Hepatocyte (in vitro differentiated cells): ENCODE measurements around the gene NAMPT. TPM values are rescaled to one million over a fixed set of nuclear protein-coding genes. Genes with fewer than 3 reads are reported as not detected.

Source experiments
- DNase-seq: peaks from one replicate; pipeline ENCODE4 v3.0.0-alpha.2; 2016; ENCODE audit warnings: low spot score
- H2AFZ ChIP-seq: fragments of 200-600 bp; sonication (generic); 2 replicates; pipeline ENCODE4 v1.6.0; 2016; ENCODE audit warnings: antibody characterized with exemption, mild to moderate bottlenecking
- H3K27ac ChIP-seq: fragments of 200-600 bp; sonication (generic); 2 replicates; pipeline ENCODE4 v1.5.1; 2016; ENCODE audit warnings: mild to moderate bottlenecking
- H3K27me3 ChIP-seq: fragments of 200-600 bp; sonication (generic); 2 replicates; pipeline ENCODE4 v1.6.1; 2016
- H3K36me3 ChIP-seq: fragments of 200-600 bp; sonication (generic); replicated peaks from 2 replicates; pipeline ENCODE4 v1.5.1; 2016; ENCODE audit warnings: low read depth; ENCODE audit not compliant: insufficient read depth
- H3K4me1 ChIP-seq: fragments of 200-600 bp; sonication (generic); 2 replicates; pipeline ENCODE4 v1.5.1; 2016; ENCODE audit warnings: mild to moderate bottlenecking, moderate library complexity; ENCODE audit not compliant: insufficient read depth
- H3K4me2 ChIP-seq: fragments of 200-600 bp; sonication (generic); 2 replicates; pipeline ENCODE4 v1.6.0; 2016
- H3K4me3 ChIP-seq: fragments of 200-600 bp; sonication (generic); 2 replicates; pipeline ENCODE4 v1.5.1; 2016; ENCODE audit warnings: mild to moderate bottlenecking
- H3K79me2 ChIP-seq: fragments of 200-600 bp; sonication (generic); 2 replicates; pipeline ENCODE4 v1.6.0; 2017; ENCODE audit warnings: mild to moderate bottlenecking
- H3K9me2 ChIP-seq: fragments of 200-600 bp; sonication (generic); replicated peaks from 2 replicates; pipeline ENCODE4 v1.6.0; 2017; ENCODE audit warnings: mild to moderate bottlenecking; ENCODE audit not compliant: insufficient read depth
- H3K9me3 ChIP-seq: fragments of 200-600 bp; sonication (generic); 2 replicates; pipeline ENCODE4 v1.5.1; 2016; ENCODE audit warnings: low read depth, mild to moderate bottlenecking
- H4K20me1 ChIP-seq: fragments of 200-600 bp; sonication (generic); 2 replicates; pipeline ENCODE4 v1.6.0; 2016; ENCODE audit warnings: mild to moderate bottlenecking; ENCODE audit not compliant: insufficient read depth, poor library complexity, severe bottlenecking
- EZH2 ChIP-seq: fragments of 200-600 bp; sonication (generic); IDR thresholded peaks from 2 replicates; pipeline ENCODE4 v1.6.1; 2016; ENCODE audit warnings: antibody characterized with exemption, mild to moderate bottlenecking, borderline replicate concordance
- EZH2phosphoT487 ChIP-seq: fragments of 200-600 bp; sonication (generic); IDR thresholded peaks from one replicate; pipeline ENCODE4 v1.6.1; 2018; ENCODE audit warnings: antibody characterized with exemption, mild to moderate bottlenecking, low read depth, moderate library complexity; ENCODE audit not compliant: unreplicated experiment, severe bottlenecking
- WGBS: methylation state at CpG from one replicate; pipeline ENCODE4 v1.1.6; 2016; ENCODE audit warnings: low lambda C conversion rate; ENCODE audit errors: missing lambda C conversion rate; 5-methylcytosine and 5-hydroxymethylcytosine counted together
- polyA plus RNA-seq: library from polyadenylated mRNA; unstranded; fragments of >200 nt; fragmentation: Nextera tagmentation; extraction: Ambion mirVana; gene quantifications from 2 replicates; pipeline ENCODE4 v1.2.1, GENCODE V29; 2016
- total RNA-seq: library from RNA; depleted of rRNA; stranded (reverse); fragments of >200 nt; gene quantifications from 2 replicates; pipeline ENCODE4 v1.2.3, GENCODE V29; 2014
- TF ChIP-seq, protein P1 (sequence below): fragments of 200-600 bp; sonication (generic); IDR thresholded peaks from 2 replicates; pipeline ENCODE4 v1.5.1; 2016; ENCODE audit warnings: antibody characterized with exemption, mild to moderate bottlenecking; ENCODE audit not compliant: poor library complexity

The NAMPT gene
- total and polyA plus RNA-seq, 2 experiments from 2014 or later = 71.8 to 299 TPM

DNA sequence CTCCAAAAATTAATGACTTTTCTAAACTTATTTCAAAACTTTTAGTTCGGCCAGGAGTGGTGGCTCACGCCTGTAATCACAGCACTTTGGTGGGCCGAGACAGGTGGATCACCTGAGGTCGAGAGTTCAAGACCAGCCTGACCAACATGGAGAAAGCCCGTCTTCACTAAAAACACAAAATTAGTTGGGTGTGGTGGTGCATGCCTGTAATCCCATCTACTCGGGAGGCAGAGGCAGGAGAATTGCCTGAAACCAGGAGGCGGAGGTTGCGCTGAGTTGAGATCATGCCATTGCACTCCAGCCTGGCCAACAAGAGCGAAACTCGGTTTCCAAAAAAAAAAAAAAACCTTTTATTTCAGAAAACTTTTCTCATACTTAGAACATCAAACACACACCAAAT is 8.3 kb downstream of the NAMPT start:
- Histone ChIP-seq H2AFZ (no peak overlapping the region), H4K20me1 (peaks cover 46% of the 10 kb centered on the region), H3K27ac (no peak overlapping the region), H3K27me3 (no peaks in the 10 kb centered on the region), H3K4me1 (no peaks in the 10 kb centered on the region), H3K9me3 (no peaks in the 10 kb centered on the region), H3K4me2 (no peak overlapping the region), H3K4me3 (no peak overlapping the region), H3K36me3 (peaks cover 8% of the 10 kb centered on the region), H3K79me2 (peaks cover 78% of the 10 kb centered on the region), H3K9me2 (no peaks in the 10 kb centered on the region)
- 98% methylated on average over 10 of the region's 10 CpGs for WGBS
- no peak for DNase-seq
- TF ChIP-seq EZH2phosphoT487 (no peak), EZH2 (no peak)
- TF ChIP-seq, protein P1, sequence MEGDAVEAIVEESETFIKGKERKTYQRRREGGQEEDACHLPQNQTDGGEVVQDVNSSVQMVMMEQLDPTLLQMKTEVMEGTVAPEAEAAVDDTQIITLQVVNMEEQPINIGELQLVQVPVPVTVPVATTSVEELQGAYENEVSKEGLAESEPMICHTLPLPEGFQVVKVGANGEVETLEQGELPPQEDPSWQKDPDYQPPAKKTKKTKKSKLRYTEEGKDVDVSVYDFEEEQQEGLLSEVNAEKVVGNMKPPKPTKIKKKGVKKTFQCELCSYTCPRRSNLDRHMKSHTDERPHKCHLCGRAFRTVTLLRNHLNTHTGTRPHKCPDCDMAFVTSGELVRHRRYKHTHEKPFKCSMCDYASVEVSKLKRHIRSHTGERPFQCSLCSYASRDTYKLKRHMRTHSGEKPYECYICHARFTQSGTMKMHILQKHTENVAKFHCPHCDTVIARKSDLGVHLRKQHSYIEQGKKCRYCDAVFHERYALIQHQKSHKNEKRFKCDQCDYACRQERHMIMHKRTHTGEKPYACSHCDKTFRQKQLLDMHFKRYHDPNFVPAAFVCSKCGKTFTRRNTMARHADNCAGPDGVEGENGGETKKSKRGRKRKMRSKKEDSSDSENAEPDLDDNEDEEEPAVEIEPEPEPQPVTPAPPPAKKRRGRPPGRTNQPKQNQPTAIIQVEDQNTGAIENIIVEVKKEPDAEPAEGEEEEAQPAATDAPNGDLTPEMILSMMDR = no peak

DNA sequence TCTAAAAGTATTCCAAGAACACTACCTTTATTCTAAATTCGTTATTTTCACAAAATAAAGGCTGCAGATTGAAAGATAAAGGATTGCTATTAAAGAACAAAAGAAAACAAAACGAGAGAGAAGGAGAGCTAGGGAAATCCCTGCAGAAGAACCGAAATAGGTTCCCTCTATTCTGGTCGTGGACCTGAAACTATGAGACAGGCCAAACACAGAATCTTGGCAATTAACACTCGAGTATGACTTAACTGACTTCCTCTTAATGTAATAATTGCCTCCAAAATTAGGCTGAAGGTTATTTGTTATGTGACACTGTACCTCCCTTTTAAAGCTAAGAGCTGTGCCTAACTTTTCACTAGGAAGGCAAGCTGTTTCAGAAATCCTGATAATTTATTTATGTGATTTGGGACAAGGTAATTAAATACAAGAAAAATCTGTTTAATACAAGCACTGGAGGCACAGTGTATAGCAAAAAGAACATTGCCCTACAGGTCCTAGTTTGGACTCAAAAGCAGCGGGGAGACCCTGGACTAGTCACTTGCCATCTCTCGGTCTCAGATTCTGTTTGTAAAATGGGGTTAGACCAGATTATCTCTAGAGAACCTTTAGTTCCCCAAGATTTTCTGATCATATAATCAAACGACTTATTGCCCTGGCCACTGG is 11.6 kb downstream of the NAMPT start:
- WGBS = 92% methylated on average over 8 of the region's 8 CpGs
- H3K4me3 ChIP-seq = no peak overlapping the region
- TF ChIP-seq EZH2 = no peak
- TF ChIP-seq, protein P1 = no peak
- no peak for TF ChIP-seq EZH2phosphoT487
- H3K4me2 ChIP-seq = no peak overlapping the region
- peaks cover 8% of the 10 kb centered on the region for H3K36me3 ChIP-seq
- no peak overlapping the region for H2AFZ ChIP-seq
- no peaks in the 10 kb centered on the region for H3K27me3 ChIP-seq
- H3K79me2 ChIP-seq = peaks cover 44% of the 10 kb centered on the region
- no peaks in the 10 kb centered on the region for H3K9me2 ChIP-seq
- H3K9me3 ChIP-seq = no peaks in the 10 kb centered on the region
- DNase-seq = no peak
- H3K4me1 ChIP-seq = peaks cover 4% of the 10 kb centered on the region
- no peak overlapping the region for H3K27ac ChIP-seq
- peaks cover 13% of the 10 kb centered on the region for H4K20me1 ChIP-seq

DNA sequence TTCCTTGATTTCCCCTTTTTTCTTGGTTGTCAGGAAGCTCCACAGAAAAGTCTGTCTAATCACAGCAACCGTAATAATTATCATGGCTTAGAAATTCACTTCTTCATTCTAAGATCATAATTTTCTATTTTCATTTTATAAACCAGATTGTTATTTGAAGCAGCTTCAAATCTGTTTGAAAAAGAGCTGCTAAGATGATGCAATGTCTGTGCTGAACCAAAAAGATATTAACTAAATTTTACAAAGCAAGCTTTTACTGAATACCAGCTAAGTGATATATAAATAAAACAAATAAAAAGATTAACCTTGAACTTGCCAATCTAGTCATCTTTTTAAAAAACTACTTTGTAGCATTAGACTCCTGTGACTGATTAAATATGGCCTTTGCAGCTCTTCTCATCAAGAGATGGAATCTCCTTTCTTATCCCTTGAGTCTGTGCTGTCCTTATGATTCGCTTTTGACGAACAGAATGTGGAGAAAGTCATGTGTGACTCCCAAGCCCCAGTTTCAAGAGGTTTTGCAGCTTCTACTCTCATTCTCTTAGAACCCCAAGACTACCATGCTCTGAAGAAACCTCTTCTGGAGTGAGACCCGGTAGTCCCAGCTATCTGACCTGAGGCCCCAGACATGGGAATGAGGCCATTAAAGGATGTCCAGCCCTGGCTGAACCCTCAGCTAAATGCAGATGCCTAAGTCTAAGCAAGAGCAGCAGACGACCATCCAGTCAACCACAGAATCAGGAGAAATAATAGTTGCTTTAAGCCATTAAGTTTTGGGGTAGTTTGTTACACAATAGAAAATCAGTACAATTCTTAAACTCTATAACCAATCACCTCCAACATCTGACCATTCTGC is 14.4 kb downstream of the NAMPT start:
- H3K9me3 ChIP-seq = no peaks in the 10 kb centered on the region
- 94% methylated on average over 5 of the region's 5 CpGs for WGBS
- DNase-seq = no peak

More for the DNA sequence above, 14.4 kb downstream of the NAMPT start:
- peaks cover 8% of the 10 kb centered on the region for H3K36me3 ChIP-seq
- H4K20me1 ChIP-seq = no peaks in the 10 kb centered on the region
- H3K27me3 ChIP-seq = no peaks in the 10 kb centered on the region
- peaks cover 17% of the 10 kb centered on the region for H3K79me2 ChIP-seq
- no peak overlapping the region for H2AFZ ChIP-seq
- TF ChIP-seq, protein P1 = no peak
- no peak for TF ChIP-seq EZH2
- TF ChIP-seq EZH2phosphoT487 = no peak
- peaks cover 4% of the 10 kb centered on the region for H3K4me1 ChIP-seq
- H3K9me2 ChIP-seq = no peaks in the 10 kb centered on the region
- H3K27ac ChIP-seq = no peak overlapping the region
- no peak overlapping the region for H3K4me3 ChIP-seq
- no peak overlapping the region for H3K4me2 ChIP-seq
